Body of pancreas (tissue), 4 donors: ENCODE results near the gene AUTS2.

Experiments used
- CTCF ChIP-seq, 7 experiments: fragments of 450-650 bp in 4 of 7; fragments of 200-600 bp in 3 of 7; sonication (generic) in 3 of 7; IDR thresholded peaks; one replicate each; pipeline ENCODE4 v1.5.1; 2016 to 2019; ENCODE audit warnings: antibody characterized with exemption in 7 of 7
- POLR2A ChIP-seq, 3 donors: fragments of 450-650 bp; IDR thresholded peaks; one replicate each; pipeline ENCODE4 v1.6.1; 2016; ENCODE audit warnings: antibody characterized with exemption in 3 of 3, mild to moderate bottlenecking in 2 of 3

- TF ChIP-seq CTCF (IDR thresholded peaks at IDR 0.05) = no peak
- no peak for TF ChIP-seq POLR2A (IDR thresholded peaks at IDR 0.05)
Observed at GRCh38 chr7:69912846-69913245, 314.6 kb downstream of the AUTS2 start.
